CD4-positive, alpha-beta T cell treated with Interleukin-15 for 4 hours (primary cell): ENCODE data around the gene GTF2F1.
A peak's percentile ranks its signal among the peaks of the same experiment; 100 is the strongest.
"Not testable (repeated sequence)": the region's sequence is repeated elsewhere in the genome, so short reads cannot be mapped to it uniquely, and the experiment has no call there.

Experiments
- DNase-seq: peaks from one replicate; pipeline ENCODE4 v3.0.0-alpha.2; 2020; ENCODE audit warnings: low spot score

GTF2F1 gene

GRCh38 chr19:6384381-6384780, 8.6 kb downstream of the GTF2F1 start:
- DNase-seq, result no peak

- DNase-seq, result no peak
Measured at GRCh38 chr19:6383188-6383587, 9.8 kb downstream of the GTF2F1 start.

- DNase-seq, result no peak
Measured at GRCh38 chr19:6381030-6381750, 11.8 kb downstream of the GTF2F1 start.

- no peak for DNase-seq
Measured at GRCh38 chr19:6379744-6380143, 13.2 kb downstream of the GTF2F1 start.

- no peak for DNase-seq
Measured at GRCh38 chr19:6378486-6378885, 14.5 kb downstream of the GTF2F1 start.

GRCh38 chr19:6378041-6378440, 14.9 kb downstream of the GTF2F1 start:
- DNase-seq, result no peak

GRCh38 chr19:6376512-6377190, 16.3 kb downstream of the GTF2F1 start:
- DNase-seq, result no peak

GRCh38 chr19:6375411-6376010, 17.5 kb downstream of the GTF2F1 start, which contains the start of gene PSPN:
PSPN (minus strand) TSS chr19:6375933; CDS start chr19:6375849, 84 bp downstream.
- no peak for DNase-seq

- DNase-seq, result no peak
Measured at GRCh38 chr19:6374711-6375410, 18.1 kb downstream of the GTF2F1 start.

GRCh38 chr19:6374161-6374709, 18.7 kb downstream of the GTF2F1 start:
- DNase-seq, result no peak

- DNase-seq, result no peak
Measured at GRCh38 chr19:6373813-6374108, 19.2 kb downstream of the GTF2F1 start.

GRCh38 chr19:6373096-6373812, 19.7 kb downstream of the GTF2F1 start:
- DNase-seq, result peak; percentile 97

- peak; percentile 99 for DNase-seq
Measured at GRCh38 chr19:6372594-6373095, 20.3 kb downstream of the GTF2F1 start, which contains the start of gene ALKBH7. ALKBH7 (plus strand) TSS chr19:6372794; CDS start chr19:6372821, 27 bp downstream.

- no peak for DNase-seq
Measured at GRCh38 chr19:6364353-6364752, 28.6 kb downstream of the GTF2F1 start.

- DNase-seq, result peak; percentile 46
Measured at GRCh38 chr19:6362351-6362801, 30.6 kb downstream of the GTF2F1 start.

- no peak for DNase-seq
Measured at GRCh38 chr19:6362027-6362350, 31.0 kb downstream of the GTF2F1 start.

GRCh38 chr19:6360857-6361216, 32.1 kb downstream of the GTF2F1 start:
- not testable (repeated sequence) for DNase-seq

GRCh38 chr19:6360445-6360844, 32.5 kb downstream of the GTF2F1 start:
- not testable (repeated sequence) for DNase-seq

GRCh38 chr19:6359568-6360341, 33.2 kb downstream of the GTF2F1 start:
- DNase-seq, result no peak

- DNase-seq, result no peak
Measured at GRCh38 chr19:6358003-6358402, 35.0 kb downstream of the GTF2F1 start.

GRCh38 chr19:6357174-6357573, 35.8 kb downstream of the GTF2F1 start:
- DNase-seq, result no peak
